ENCODE data around the gene MRM2. TPM values are rescaled to one million over a fixed set of nuclear protein-coding genes. Genes with fewer than 3 reads are reported as not detected.

MRM2 gene
- total and polyA plus RNA-seq, 12 donors = 16.8 to 36.7 (median 25.7) TPM

DNA sequence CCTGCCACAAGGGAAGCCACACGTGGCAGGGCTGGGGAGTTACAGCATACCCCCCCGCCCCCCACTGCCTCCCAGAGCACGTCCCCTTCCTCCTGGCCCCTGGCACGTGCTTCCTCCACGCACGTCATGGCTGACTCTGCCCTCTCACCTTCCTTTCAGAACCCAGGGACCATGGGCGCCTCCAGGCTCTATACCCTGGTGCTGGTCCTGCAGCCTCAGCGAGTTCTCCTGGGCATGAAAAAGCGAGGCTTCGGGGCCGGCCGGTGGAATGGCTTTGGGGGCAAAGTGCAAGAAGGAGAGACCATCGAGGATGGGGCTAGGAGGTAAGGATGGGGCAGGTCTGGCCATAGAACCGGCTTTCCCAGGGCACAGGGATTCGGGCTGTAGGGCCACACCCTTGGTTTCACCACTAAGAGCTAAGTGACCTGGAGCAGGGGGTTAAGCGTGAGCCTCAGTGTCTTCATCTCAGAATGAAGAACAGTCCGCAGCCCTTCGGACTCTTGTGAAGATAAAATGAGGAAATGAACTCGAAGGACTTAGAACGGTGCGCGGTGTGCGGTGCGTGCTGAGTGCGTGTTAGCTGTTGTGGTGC lies 2.5 kb upstream of the MRM2 start:
- intact Hi-C loops (cut with DNase I) = loop anchor here (10.0 kb wide), 2 partner anchors 100 to 110 kb away; partner anchors contain the start of gene EIF3B (in 1 of the 2)
- H3K4me1 ChIP-seq (replicated peaks in 1 of 2) = peaks cover 4 to 24% of the 10 kb centered on the region in 2 donors
- H3K4me3 ChIP-seq = no peak overlapping the region
- H3K27me3 ChIP-seq = no peaks in the 10 kb centered on the region
- H3K36me3 ChIP-seq (replicated peaks in 1 of 2) = no peaks in the 10 kb centered on the region
- no peak overlapping the region for H3K27ac ChIP-seq
- no peak for TF ChIP-seq POLR2A (IDR thresholded peaks at IDR 0.05)
- TF ChIP-seq, protein P1, sequence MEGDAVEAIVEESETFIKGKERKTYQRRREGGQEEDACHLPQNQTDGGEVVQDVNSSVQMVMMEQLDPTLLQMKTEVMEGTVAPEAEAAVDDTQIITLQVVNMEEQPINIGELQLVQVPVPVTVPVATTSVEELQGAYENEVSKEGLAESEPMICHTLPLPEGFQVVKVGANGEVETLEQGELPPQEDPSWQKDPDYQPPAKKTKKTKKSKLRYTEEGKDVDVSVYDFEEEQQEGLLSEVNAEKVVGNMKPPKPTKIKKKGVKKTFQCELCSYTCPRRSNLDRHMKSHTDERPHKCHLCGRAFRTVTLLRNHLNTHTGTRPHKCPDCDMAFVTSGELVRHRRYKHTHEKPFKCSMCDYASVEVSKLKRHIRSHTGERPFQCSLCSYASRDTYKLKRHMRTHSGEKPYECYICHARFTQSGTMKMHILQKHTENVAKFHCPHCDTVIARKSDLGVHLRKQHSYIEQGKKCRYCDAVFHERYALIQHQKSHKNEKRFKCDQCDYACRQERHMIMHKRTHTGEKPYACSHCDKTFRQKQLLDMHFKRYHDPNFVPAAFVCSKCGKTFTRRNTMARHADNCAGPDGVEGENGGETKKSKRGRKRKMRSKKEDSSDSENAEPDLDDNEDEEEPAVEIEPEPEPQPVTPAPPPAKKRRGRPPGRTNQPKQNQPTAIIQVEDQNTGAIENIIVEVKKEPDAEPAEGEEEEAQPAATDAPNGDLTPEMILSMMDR (IDR thresholded peaks at IDR 0.05) = no peak
- H3K9me3 ChIP-seq (replicated peaks in 1 of 3) = no peaks in the 10 kb centered on the region
- DNase-seq = no peak
- 69 to 77% (median 74%) methylated on average over 21 to 25 of the region's 25 CpGs for WGBS, 4 donors

DNA sequence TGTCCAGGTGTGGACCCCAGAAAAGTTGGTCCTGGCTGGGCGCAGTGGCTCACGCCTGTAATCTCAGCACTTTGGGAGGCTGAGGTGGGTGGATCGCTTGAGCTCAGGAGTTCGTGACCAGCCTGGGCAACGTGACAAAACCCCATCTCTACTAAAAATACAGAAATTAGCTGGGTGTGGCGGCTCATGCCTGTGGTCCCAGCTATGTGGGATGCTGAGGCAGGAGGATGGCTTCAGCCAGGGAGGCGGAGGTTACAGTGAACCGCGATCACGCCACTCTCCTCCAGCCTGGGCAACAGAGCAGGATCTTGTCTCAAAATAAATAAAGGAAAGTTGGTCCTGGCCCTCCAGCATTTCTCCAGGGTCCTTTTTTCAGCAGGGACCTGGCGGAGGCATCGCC lies 1.5 kb upstream of the MRM2 start:
- peaks cover 4 to 16% of the 10 kb centered on the region in 2 donors for H3K4me1 ChIP-seq (replicated peaks in 1 of 2)
- intact Hi-C loops (cut with DNase I) = loop anchor here (10.0 kb wide), 2 partner anchors 101 to 111 kb away; partner anchors contain the start of gene EIF3B (in 1 of the 2)
- whole genome bisulfite sequencing, 4 donors = 74 to 87% (median 87%) methylated on average over 7 to 12 of the region's 12 CpGs

DNA sequence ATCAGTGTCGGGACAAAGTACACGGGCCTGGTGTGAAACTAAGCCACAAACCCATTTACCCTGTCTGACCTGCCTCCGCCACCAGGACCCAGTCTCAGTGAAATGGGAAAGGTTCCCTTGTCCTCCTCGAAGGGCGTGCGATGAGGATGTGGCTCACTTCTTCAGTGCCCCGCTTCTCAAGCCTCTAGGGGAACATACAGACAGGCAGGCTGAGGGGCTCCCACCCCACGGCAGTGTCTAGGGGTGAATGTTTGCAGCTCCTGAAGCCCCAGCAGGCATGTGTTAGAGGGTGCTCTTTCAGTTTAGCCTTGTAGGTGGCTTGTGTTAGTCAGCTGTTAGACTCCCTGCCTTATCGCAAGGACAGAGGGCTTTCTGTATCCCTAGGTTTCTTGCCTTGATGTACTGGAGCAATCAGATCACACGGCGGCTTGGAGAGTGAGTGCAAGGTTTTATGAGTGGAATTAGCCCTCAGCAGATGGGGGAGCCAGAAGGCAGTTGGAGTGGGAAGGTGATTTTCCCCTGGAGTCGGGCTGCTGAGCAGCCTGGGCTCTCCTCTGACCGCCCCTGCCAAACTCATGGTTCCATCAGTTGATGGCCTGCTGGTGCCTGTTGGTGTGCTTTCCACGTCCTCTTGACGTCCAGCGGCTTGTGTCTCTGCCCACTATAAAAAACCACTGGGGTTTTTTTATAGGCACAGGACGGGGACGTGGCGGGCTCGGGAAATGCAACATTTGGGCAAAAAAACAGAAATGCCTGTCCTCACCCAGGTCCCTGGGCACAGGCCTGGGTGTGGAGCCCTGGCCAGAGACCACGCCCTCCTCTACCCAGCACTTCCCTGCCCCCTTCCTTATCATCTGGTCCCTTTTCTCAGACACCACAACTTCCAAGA lies 780 bp upstream of the MRM2 start:
- intact Hi-C loops (cut with DNase I) = loop anchor here (10.0 kb wide), 2 partner anchors 102 to 112 kb away; partner anchors contain the start of gene EIF3B (in 1 of the 2)
- WGBS, 4 donors = 5 to 48% (median 19%) methylated on average over 7 to 21 of the region's 21 CpGs

More for the DNA sequence above, 1.5 kb upstream of the MRM2 start:
- TF ChIP-seq, protein P1 (IDR thresholded peaks at IDR 0.05) = no peak
- TF ChIP-seq POLR2A (IDR thresholded peaks at IDR 0.05) = no peak
- no peaks in the 10 kb centered on the region for H3K27me3 ChIP-seq
- no peak overlapping the region for H3K27ac ChIP-seq
- no peaks in the 10 kb centered on the region for H3K9me3 ChIP-seq (replicated peaks in 1 of 3)
- H3K4me3 ChIP-seq = no peak overlapping the region
- H3K36me3 ChIP-seq (replicated peaks in 1 of 2) = peaks cover 0 to 3% of the 10 kb centered on the region in 2 donors
- no peak for DNase-seq

More for the DNA sequence above, 780 bp upstream of the MRM2 start:
- Histone ChIP-seq H3K4me3 (peak overlapping the region in 2 of 4 donors; percentile 72 to 98), H3K9me3 (replicated peaks in 1 of 3) (no peaks in the 10 kb centered on the region), H3K27me3 (no peaks in the 10 kb centered on the region), H3K27ac (peak overlapping the region in 1 of 5 donors; percentile 80), H3K36me3 (replicated peaks in 1 of 2) (peaks cover 0 to 6% of the 10 kb centered on the region in 2 donors), H3K4me1 (replicated peaks in 1 of 2) (peaks cover 4 to 16% of the 10 kb centered on the region in 2 donors)
- no peak for DNase-seq
- TF ChIP-seq, protein P1 (IDR thresholded peaks at IDR 0.05) = peak in 2 of 6 experiments; percentile 21 to 22
- no peak for TF ChIP-seq POLR2A (IDR thresholded peaks at IDR 0.05)

Data from adrenal gland (tissue), 12 donors.